Smooth muscle cell (in vitro differentiated cells): ENCODE measurements around the gene MAGED4B. TPM values are rescaled to one million over a fixed set of nuclear protein-coding genes. Genes with fewer than 3 reads are reported as not detected.
"Not testable (repeated sequence)": the region's sequence is repeated elsewhere in the genome, so short reads cannot be mapped to it uniquely, and the experiment has no call there.

Experiments used
- DNase-seq: peaks from one replicate; lab custom pipeline; 2025; ENCODE audit not compliant: unreplicated experiment; lab: John Stamatoyannopoulos, UW
- H2AFZ ChIP-seq: fragments of 200-600 bp; sonication (generic); 2 replicates; pipeline ENCODE4 v1.6.0; 2016; ENCODE audit warnings: antibody characterized with exemption, low read depth, mild to moderate bottlenecking
- H3F3A ChIP-seq: fragments of 200-600 bp; sonication (generic); 2 replicates; pipeline ENCODE4 v1.6.0; 2017; ENCODE audit warnings: antibody characterized with exemption, low read depth
- H3K27ac ChIP-seq: fragments of 200-600 bp; sonication (generic); 2 replicates; pipeline ENCODE4 v1.5.1; 2016; ENCODE audit warnings: low read depth, mild to moderate bottlenecking
- H3K27me3 ChIP-seq: fragments of 200-600 bp; sonication (generic); 2 replicates; pipeline ENCODE4 v1.6.1; 2016; ENCODE audit warnings: low read depth, mild to moderate bottlenecking
- H3K36me3 ChIP-seq: fragments of 200-600 bp; sonication (generic); 2 replicates; pipeline ENCODE4 v1.5.1; 2016; ENCODE audit warnings: low read depth
- H3K4me1 ChIP-seq: fragments of 200-600 bp; sonication (generic); 2 replicates; pipeline ENCODE4 v1.5.1; 2016; ENCODE audit warnings: low read depth
- H3K4me2 ChIP-seq: fragments of 200-600 bp; sonication (generic); 2 replicates; pipeline ENCODE4 v1.6.0; 2016; ENCODE audit warnings: mild to moderate bottlenecking
- H3K4me3 ChIP-seq: fragments of 200-600 bp; sonication (generic); 2 replicates; pipeline ENCODE4 v1.5.1; 2016; ENCODE audit warnings: mild to moderate bottlenecking
- H3K79me2 ChIP-seq: fragments of 200-600 bp; sonication (generic); 2 replicates; pipeline ENCODE4 v1.6.0; 2016; ENCODE audit warnings: low read depth, mild to moderate bottlenecking
- H3K9ac ChIP-seq: fragments of 200-600 bp; sonication (generic); 2 replicates; pipeline ENCODE4 v1.6.0; 2016; ENCODE audit warnings: low read depth
- H3K9me3 ChIP-seq: fragments of 200-600 bp; sonication (generic); replicated peaks from 2 replicates; pipeline ENCODE4 v1.5.1; 2016; ENCODE audit warnings: low read depth
- H4K20me1 ChIP-seq: fragments of 200-600 bp; sonication (generic); 2 replicates; pipeline ENCODE4 v1.6.0; 2016; ENCODE audit warnings: low read depth
- CTCF ChIP-seq: fragments of 200-600 bp; sonication (generic); IDR thresholded peaks from 2 replicates; pipeline ENCODE4 v1.5.1; 2017; ENCODE audit warnings: borderline replicate concordance, mild to moderate bottlenecking, antibody characterized with exemption; ENCODE audit not compliant: insufficient read depth, poor library complexity, severe bottlenecking
- WGBS: methylation state at CpG from one replicate; pipeline ENCODE4 v1.1.7; 2016; ENCODE audit warnings: low lambda C conversion rate; 5-methylcytosine and 5-hydroxymethylcytosine counted together
- polyA plus RNA-seq: library from polyadenylated mRNA; unstranded; fragments of >200 nt; fragmentation: Nextera tagmentation; extraction: Ambion mirVana; gene quantifications from 2 replicates; pipeline ENCODE4 v1.2.1, GENCODE V29; 2016
- total RNA-seq: library from RNA; depleted of rRNA; stranded (reverse); fragments of >200 nt; gene quantifications from 2 replicates; pipeline ENCODE4 v1.2.3, GENCODE V29; 2014

The MAGED4B gene, protein sequence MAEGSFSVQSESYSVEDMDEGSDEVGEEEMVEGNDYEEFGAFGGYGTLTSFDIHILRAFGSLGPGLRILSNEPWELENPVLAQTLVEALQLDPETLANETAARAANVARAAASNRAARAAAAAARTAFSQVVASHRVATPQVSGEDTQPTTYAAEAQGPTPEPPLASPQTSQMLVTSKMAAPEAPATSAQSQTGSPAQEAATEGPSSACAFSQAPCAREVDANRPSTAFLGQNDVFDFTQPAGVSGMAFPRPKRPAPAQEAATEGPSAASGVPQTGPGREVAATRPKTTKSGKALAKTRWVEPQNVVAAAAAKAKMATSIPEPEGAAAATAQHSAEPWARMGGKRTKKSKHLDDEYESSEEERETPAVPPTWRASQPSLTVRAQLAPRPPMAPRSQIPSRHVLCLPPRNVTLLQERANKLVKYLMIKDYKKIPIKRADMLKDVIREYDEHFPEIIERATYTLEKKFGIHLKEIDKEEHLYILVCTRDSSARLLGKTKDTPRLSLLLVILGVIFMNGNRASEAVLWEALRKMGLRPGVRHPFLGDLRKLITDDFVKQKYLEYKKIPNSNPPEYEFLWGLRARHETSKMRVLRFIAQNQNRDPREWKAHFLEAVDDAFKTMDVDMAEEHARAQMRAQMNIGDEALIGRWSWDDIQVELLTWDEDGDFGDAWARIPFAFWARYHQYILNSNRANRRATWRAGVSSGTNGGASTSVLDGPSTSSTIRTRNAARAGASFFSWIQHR
- total RNA-seq (15.3 and 69.7 TPM in 2 replicates), polyA plus RNA-seq (281 and 309 TPM in 2 replicates)

- H3K36me3 ChIP-seq, H3K27ac ChIP-seq, H3K4me3 ChIP-seq, H4K20me1 ChIP-seq, H3K9me3 ChIP-seq, H3K9ac ChIP-seq, H3F3A ChIP-seq, H3K79me2 ChIP-seq, DNase-seq, H3K4me1 ChIP-seq, H3K27me3 ChIP-seq, H3K4me2 ChIP-seq, H2AFZ ChIP-seq: not testable (repeated sequence)
- no CpG with 5 or more reads among the region's 56 CpGs for WGBS
Measured at GRCh38 chrX:52068666-52069640, at the start of gene MAGED4B. MAGED4B (minus strand) TSS chrX:52069183; CDS start chrX:52068172, 1,011 bp downstream.

DNA sequence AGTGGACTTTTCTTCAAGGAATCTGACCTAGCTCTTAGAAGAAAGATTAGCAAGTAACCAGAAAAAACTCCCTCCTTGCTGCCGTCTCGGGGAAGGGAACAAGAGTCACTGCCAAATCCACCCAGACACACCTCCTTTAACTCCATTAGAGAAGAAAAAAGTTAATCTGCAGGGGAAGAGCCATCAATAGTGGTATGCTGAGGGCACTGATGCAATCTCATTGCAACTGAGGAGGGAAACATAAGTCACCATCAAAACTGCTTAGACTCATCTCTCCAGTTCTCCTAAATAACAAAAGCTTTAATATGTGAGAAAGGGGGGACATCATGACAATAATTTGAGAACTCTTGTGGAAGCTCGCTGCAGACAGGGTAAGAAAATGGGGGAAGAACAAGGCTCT lies 49.3 kb upstream of the MAGED4B start:
- Histone ChIP-seq H3K27me3 (no peaks in the 10 kb centered on the region), H3K4me3 (no peak overlapping the region), H3K9me3 (no peaks in the 10 kb centered on the region), H3K79me2 (no peaks in the 10 kb centered on the region), H3K4me2 (no peak overlapping the region), H3K9ac (no peak overlapping the region), H3K4me1 (no peaks in the 10 kb centered on the region), H4K20me1 (no peaks in the 10 kb centered on the region), H3K27ac (no peak overlapping the region), H3F3A (no peaks in the 10 kb centered on the region), H2AFZ (no peak overlapping the region), H3K36me3 (no peaks in the 10 kb centered on the region)
- WGBS, result 56% methylated on average over 3 of the region's 3 CpGs
- no peak for DNase-seq
- TF ChIP-seq CTCF, result no peak

DNA sequence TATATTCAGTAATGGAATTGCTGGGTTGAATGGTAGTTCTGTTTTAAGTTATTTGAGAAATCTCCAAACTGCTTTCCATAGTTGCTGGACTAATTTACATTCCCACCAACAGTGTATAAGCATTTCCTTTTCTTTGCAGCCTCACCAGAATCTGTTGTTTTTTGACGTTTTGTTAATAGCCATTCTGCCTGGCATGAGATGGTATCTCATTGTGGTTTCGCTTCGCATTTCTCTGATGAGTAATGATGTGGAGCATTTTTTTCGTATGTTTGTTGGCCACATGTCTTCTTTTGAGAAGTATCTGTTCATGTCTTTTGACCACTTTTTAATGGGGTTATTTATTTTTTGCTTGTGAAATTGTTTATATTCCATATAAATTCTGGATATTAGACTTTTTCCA lies 13.6 kb upstream of the MAGED4B start:
- Histone ChIP-seq H3K4me3 (no peak overlapping the region), H3K27me3 (no peaks in the 10 kb centered on the region), H3F3A (no peaks in the 10 kb centered on the region), H3K79me2 (no peaks in the 10 kb centered on the region), H3K27ac (no peak overlapping the region), H4K20me1 (no peaks in the 10 kb centered on the region), H2AFZ (no peak overlapping the region), H3K4me2 (no peak overlapping the region), H3K36me3 (no peaks in the 10 kb centered on the region), H3K9ac (no peak overlapping the region), H3K4me1 (no peaks in the 10 kb centered on the region), H3K9me3 (no peaks in the 10 kb centered on the region)
- no peak for DNase-seq
- WGBS, result 48% methylated on average over 4 of the region's 4 CpGs
- no peak for TF ChIP-seq CTCF

GRCh38 chrX:52078131-52078530 lies 9.1 kb upstream of the MAGED4B start:
- Histone ChIP-seq H3K4me2 (no peak overlapping the region), H3K36me3 (no peaks in the 10 kb centered on the region), H3F3A (no peaks in the 10 kb centered on the region), H3K27ac (no peak overlapping the region), H3K4me1 (no peaks in the 10 kb centered on the region), H2AFZ (no peak overlapping the region), H4K20me1 (no peaks in the 10 kb centered on the region), H3K4me3 (no peak overlapping the region), H3K27me3 (no peaks in the 10 kb centered on the region), H3K79me2 (no peaks in the 10 kb centered on the region), H3K9ac (no peak overlapping the region), H3K9me3 (no peaks in the 10 kb centered on the region)
- DNase-seq, result no peak
- no peak for TF ChIP-seq CTCF
- WGBS, result 55% methylated on average over 1 of the region's 1 CpG

DNA sequence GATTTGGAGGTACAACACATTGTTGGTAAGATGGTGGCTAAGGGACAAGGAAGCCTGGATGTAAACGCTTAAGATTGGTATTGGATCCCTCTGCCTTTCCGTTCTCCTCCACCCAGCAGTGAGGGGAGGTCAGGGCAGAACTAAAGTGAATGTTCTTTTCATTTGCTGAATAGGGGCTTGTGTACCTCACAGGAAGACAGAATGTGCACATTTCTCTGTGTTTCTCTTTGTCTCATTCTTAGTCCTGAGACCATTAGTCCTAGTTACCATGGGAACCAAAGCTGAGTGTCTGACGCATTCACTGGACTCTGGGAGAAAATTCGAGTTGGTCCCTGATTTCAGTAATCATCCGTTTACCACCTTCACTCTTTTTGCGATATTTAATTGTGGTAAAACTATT lies 26.7 kb downstream of the MAGED4B start:
- H3K4me3 ChIP-seq, H3K9me3 ChIP-seq, H3K27me3 ChIP-seq, H3F3A ChIP-seq, H3K79me2 ChIP-seq, DNase-seq, H3K4me1 ChIP-seq, H4K20me1 ChIP-seq, H3K4me2 ChIP-seq, H3K27ac ChIP-seq, H3K36me3 ChIP-seq, H2AFZ ChIP-seq, H3K9ac ChIP-seq: not testable (repeated sequence)
- no CpG with 5 or more reads among the region's 6 CpGs for WGBS
